GM18511 (cell line): ENCODE results near the gene XAB2.

Experiments
- ATAC-seq: cut with Tn5 transposase; IDR thresholded peaks from one replicate; pipeline ENCODE4 v1.9.1; 2021; ENCODE audit warnings: mild to moderate bottlenecking, moderate library complexity; ENCODE audit not compliant: unreplicated experiment

XAB2 gene

DNA sequence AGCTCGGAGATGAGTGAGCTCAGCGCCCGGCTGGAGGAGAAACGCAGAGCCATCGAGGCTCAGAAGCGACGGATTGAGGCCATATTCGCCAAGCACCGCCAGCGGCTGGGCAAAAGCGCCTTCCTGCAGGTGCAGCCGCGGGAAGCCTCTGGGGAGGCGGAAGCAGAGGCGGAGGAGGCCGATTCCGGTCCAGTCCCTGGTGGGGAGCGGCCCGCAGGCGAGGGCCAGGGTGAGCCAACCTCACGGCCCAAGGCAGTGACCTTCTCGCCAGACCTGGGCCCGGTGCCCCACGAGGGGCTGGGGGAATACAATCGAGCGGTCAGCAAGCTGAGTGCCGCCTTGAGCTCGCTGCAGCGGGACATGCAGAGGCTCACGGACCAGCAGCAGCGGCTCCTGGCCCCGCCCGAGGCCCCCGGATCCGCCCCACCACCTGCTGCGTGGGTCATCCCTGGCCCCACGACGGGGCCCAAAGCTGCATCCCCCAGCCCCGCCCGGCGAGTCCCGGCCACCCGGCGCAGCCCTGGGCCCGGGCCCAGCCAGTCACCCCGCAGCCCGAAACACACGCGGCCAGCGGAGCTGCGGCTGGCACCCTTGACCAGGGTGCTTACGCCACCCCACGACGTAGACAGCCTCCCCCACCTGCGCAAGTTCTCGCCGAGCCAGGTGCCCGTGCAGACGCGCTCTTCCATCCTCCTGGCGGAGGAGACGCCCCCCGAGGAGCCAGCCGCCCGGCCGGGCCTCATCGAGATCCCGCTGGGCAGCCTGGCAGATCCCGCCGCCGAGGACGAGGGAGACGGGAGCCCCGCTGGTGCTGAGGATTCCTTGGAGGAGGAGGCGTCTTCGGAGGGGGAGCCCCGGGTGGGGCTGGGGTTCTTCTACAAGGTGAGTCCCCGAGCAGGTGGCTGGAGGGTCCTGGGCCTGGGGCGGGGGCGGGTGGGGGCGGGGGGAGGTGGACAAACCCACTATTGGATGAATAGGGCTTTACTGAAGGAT lies 16.8 kb downstream of the XAB2 start:
- no peak for ATAC-seq

DNA sequence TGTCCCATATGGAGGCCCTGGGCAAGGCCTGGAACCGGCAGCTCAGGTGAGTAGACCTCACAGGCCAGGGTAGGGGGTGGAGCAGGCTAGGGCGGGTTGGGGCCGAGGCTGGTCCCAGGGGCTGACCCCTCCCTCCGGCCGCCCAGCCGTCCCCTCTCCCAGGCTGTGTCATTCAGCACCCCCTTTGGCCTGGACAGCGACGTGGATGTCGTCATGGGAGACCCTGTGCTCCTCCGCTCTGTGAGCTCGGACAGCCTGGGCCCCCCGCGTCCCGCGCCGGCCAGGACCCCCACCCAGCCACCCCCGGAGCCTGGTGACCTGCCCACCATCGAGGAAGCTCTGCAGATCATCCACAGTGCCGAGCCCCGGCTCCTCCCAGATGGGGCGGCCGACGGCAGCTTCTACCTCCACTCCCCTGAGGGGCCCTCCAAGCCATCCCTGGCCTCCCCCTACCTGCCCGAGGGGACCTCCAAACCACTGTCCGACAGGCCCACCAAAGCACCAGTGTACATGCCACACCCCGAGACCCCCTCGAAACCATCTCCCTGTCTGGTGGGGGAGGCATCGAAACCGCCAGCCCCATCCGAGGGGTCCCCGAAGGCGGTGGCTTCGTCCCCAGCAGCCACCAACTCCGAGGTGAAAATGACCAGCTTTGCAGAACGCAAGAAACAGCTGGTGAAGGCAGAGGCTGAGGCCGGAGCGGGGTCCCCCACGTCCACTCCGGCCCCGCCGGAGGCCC lies 17.6 kb downstream of the XAB2 start:
- no peak for ATAC-seq

- ATAC-seq: no peak
Observed at GRCh38 chr19:7610491-7611240, 18.7 kb downstream of the XAB2 start.

- no peak for ATAC-seq
Observed at GRCh38 chr19:7607874-7608560, 21.3 kb downstream of the XAB2 start.

DNA sequence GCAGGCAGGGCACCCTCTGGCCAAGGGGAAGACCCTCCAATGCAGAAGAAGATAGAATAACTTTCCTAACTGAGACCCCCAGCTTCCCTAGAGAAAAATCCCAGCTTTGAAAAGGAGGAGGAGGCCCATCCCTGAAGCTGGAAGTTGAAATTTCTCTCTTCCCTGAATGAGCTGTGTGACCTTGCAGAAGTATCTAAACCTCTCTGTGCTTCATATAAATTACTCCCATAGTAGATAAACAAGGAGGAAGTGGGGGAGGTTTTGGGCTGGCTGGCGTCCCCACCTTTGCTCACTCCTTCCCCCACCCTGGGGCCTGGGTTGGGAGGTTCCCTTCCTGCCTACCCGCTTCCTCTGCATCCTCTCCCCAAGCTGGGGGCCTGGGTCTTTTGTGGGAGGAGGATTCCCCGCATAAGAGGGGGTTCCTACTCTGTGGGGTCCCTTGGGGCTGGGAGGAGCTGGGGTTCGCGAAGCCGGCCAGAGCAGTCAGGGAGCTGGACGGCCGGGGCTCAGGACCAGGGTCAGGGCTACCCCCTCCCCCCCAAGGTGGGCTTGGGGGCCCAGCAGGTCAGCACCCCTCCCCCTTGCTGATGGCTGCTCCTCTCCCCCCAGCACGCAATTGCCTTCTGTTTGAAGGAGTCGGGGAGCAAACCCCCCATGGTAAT lies 22.0 kb downstream of the XAB2 start:
- no peak for ATAC-seq

GRCh38 chr19:7606289-7606688 lies 23.1 kb downstream of the XAB2 start:
- ATAC-seq: no peak

GRCh38 chr19:7605490-7606222 lies 23.7 kb downstream of the XAB2 start:
- ATAC-seq: no peak

DNA sequence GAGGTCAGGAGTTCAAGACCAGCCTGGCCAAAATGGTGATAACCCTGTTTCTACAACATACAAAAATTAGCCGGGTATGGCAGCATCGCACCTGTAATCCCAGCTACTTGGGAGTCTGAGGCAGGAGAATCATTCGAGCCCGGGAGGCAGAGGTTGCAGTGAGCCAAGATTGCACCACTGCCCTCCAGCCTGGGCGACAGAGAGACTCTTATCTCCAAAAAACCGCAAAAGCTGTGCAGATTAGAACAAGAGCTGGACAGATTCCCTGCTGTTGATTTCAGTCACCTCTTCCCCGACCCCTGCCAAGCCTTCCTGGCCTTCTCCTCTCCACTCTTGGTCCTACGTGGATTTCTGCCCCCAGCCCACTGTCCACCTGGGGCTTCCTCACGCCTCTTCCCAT lies 25.4 kb downstream of the XAB2 start:
- no peak for ATAC-seq

GRCh38 chr19:7602935-7603497 lies 26.3 kb downstream of the XAB2 start:
- no peak for ATAC-seq

GRCh38 chr19:7602240-7602934 lies 27.0 kb downstream of the XAB2 start:
- ATAC-seq: no peak

DNA sequence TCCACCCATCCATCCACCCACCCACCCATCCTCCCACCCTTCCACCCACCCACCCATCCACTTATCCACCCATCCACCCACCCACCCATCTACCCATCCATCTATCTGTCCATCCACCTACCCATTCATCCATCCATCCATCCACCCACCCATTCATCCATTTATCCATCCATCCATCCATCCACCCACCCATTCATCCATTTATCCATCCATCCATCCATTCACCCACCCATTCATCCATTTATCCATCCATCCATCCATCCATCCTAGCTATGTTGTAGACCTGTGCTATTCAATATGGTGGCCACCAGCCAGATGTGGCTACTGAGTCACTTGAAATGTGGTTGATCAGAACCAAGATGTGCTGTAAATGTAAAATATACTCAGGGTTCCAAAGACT lies 28.6 kb downstream of the XAB2 start:
- no peak for ATAC-seq

- no peak for ATAC-seq
Observed at GRCh38 chr19:7598180-7598579, 31.2 kb downstream of the XAB2 start.

DNA sequence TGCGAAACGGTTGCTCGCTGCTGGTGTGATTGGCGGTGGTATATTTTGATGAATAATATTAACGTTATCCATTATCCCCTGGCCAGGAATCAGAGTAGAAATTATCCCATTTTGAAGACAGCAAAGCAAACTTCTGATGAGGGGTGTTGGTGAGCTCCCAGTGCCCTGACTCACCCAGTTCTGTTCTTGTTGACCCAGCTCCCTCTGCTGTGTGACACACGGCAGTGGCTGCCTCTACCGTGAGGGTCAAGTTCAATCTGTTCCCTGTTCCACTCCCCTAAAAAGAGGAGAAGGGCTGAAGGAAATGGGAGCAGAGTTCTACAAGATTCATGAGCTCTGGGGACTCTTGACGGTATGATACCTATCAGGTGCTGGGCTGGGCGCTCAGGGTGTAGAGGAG lies 31.7 kb downstream of the XAB2 start:
- ATAC-seq: no peak

DNA sequence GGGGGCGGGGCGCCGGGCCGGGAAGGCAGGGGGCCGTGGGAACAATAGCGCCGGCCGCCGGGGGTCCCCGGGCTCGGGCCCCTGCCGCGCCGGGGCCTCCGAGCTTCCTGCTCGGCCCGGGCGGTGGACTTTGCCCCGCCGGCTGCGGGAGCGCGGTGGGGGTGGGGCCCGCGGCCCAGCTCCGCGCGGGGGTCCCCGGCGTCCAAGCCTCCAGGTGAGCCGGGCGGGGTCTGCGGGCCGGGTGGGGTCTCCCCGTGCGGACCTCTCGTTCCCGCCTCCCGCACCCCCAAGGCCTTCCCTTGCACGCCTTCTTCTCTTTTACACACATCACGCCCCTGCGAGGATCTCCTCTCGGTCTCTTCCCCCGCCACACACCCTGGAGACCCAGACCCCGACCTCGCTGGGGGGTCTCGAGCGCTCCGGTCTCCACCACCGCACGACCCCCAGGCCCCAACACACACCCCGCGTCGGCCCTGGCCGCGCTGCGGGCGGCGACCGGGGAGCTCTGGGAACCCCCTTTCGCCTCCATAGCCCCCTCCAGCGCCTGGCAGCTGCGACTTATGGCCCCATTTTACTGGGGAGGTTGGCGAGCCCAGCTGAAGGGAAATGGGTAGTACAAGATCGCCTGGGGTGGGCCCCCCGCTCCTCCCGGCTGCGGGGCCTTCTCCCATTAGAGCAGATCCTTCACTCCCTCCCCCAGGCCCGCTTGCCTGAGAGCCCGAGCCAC lies 33.0 kb downstream of the XAB2 start:
- ATAC-seq: no peak

DNA sequence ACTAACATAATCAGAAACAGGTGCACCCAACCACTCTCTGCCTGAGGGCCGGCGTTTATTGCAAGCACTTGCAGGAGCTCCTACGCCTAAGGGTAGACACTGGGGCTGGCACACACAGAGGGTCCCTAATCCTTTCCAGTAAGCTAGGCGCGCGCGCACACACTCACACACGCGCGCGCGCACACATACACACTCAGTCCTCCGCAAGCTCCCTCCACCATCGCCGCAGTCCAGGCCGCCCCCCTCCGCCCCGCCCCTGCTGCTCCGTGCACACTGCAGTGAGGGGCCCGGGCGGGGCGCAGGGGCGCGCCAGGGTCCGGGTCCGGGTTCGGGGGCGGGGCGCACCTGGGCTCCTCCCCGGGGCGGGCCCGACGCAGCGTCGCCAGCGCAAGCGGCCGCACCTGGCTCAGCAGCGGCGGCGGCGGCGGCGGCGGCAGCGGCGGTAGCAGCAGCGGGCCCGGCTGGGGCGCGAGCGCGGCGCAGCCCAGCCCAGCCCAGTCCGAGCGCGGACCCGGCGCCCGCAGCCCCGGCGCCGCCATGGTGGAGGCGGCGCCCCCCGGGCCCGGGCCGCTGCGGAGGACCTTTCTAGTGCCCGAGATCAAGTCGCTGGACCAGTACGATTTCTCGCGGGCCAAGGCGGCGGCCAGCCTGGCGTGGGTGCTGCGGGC lies 33.7 kb downstream of the XAB2 start, which contains the start of gene CAMSAP3:
TSS of gene CAMSAP3 (plus strand) at position 398 of the 668 bp plus-strand sequence. CDS start at position 538, 140 bp downstream.
- no peak for ATAC-seq

GRCh38 chr19:7590256-7590655 lies 39.1 kb downstream of the XAB2 start:
- ATAC-seq: no peak

GRCh38 chr19:7589822-7590221 lies 39.5 kb downstream of the XAB2 start:
- ATAC-seq: no peak
